Cardiac atrium fibroblast (primary cell): ENCODE data around the gene MGAM2. TPM values are rescaled to one million over a fixed set of nuclear protein-coding genes. Genes with fewer than 3 reads are reported as not detected.

ENCODE experiments used
- total RNA-seq: library from RNA; depleted of rRNA; stranded (reverse); fragments of >200 nt; gene quantifications from 2 replicates; pipeline ENCODE4 v1.2.3, GENCODE V29; 2015

The MGAM2 gene
- not detected in 2 replicates for total RNA-seq

GRCh38 chr7:142111499-142111898, at the start of gene MGAM2:
TSS of gene MGAM2 (plus strand) at chr7:142111718. CDS start at chr7:142116874, 5,156 bp downstream.

GRCh38 chr7:142257958-142258357, 146.4 kb downstream of the MGAM2 start, which contains the start of gene PRSS58:
TSS of gene PRSS58 (minus strand) at chr7:142258058. CDS start at chr7:142257707, 351 bp downstream.

Other genes starting within 250 kb of the MGAM2 start
- gene OR9A4, start 195.3 kb upstream of the MGAM2 start, total RNA-seq: not detected in 2 replicates
- not detected in 2 replicates for gene CLEC5A, start 164.7 kb upstream of the MGAM2 start, total RNA-seq
- not detected in 2 replicates for gene TAS2R38, start 137.9 kb upstream of the MGAM2 start, total RNA-seq
- gene MGAM, start 115.8 kb upstream of the MGAM2 start, total RNA-seq: 0.16 TPM in 1 of 2 replicates, not detected in the other
- not detected in 2 replicates for gene PRSS58, start 146.3 kb downstream of the MGAM2 start, total RNA-seq